Measurements from ENCODE around the gene CANT1.

DNA sequence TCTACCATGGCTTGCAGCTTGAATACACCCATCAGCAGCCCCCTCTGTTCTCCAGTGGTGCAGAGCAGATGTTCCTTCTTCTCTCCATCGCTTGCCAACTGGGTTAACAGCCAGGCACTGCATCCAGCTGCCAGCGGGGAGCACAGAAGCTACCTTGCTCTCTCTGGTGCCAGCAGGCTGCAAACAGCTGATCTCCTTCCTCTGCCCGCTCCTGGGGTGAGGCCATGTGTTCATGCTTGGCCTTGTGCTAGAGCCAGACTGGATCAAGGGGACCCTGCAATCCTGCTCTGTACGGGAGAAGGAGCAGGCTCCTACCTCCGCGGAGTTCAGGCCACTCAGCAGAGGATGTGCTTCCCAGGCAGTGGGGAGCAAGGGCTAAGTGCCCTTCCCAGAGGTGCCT, 41.0 kb upstream of the CANT1 start:
- no peak for TF ChIP-seq POLR2A (IDR thresholded peaks at IDR 0.05)
- TF ChIP-seq, protein P1, sequence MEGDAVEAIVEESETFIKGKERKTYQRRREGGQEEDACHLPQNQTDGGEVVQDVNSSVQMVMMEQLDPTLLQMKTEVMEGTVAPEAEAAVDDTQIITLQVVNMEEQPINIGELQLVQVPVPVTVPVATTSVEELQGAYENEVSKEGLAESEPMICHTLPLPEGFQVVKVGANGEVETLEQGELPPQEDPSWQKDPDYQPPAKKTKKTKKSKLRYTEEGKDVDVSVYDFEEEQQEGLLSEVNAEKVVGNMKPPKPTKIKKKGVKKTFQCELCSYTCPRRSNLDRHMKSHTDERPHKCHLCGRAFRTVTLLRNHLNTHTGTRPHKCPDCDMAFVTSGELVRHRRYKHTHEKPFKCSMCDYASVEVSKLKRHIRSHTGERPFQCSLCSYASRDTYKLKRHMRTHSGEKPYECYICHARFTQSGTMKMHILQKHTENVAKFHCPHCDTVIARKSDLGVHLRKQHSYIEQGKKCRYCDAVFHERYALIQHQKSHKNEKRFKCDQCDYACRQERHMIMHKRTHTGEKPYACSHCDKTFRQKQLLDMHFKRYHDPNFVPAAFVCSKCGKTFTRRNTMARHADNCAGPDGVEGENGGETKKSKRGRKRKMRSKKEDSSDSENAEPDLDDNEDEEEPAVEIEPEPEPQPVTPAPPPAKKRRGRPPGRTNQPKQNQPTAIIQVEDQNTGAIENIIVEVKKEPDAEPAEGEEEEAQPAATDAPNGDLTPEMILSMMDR (IDR thresholded peaks at IDR 0.05): no peak
